Measurements from ENCODE around the gene JAKMIP2.

The JAKMIP2 gene

GRCh38 chr5:147670815-147671214 is 111.7 kb downstream of the JAKMIP2 start:
- no peak overlapping the region for H3K4me2 ChIP-seq (ENCODE audit: low read length)
- peaks cover 11% of the 10 kb centered on the region for H3K4me1 ChIP-seq (ENCODE audit: control insufficient read depth, low read length)
- TF ChIP-seq CTCF (IDR thresholded peaks at IDR 0.05; ENCODE audit: low read depth, low read length, poor library complexity, severe bottlenecking) = no peak
- no peak for TF ChIP-seq EZH2phosphoT487 (IDR thresholded peaks at IDR 0.05; ENCODE audit: borderline replicate concordance, low read length)
- H3F3A ChIP-seq (ENCODE audit: control insufficient read depth, insufficient read depth) = no peaks in the 10 kb centered on the region
- peaks cover 15% of the 10 kb centered on the region for H3K36me3 ChIP-seq (ENCODE audit: control insufficient read depth, low read length)
- no peaks in the 10 kb centered on the region for H4K20me1 ChIP-seq (ENCODE audit: control insufficient read depth, insufficient read depth, low read depth, low read length)
- H3K27me3 ChIP-seq (ENCODE audit: control insufficient read depth, low read length) = no peaks in the 10 kb centered on the region
- no peaks in the 10 kb centered on the region for H3K79me2 ChIP-seq (ENCODE audit: control insufficient read depth, low read length)
- no peak overlapping the region for H3K4me3 ChIP-seq (ENCODE audit: low read length)
- H3K27ac ChIP-seq (ENCODE audit: low read depth, low read length) = no peak overlapping the region
- no peaks in the 10 kb centered on the region for H3K9me2 ChIP-seq (replicated peaks; ENCODE audit: control insufficient read depth, low read length)
- no peaks in the 10 kb centered on the region for H3K9me3 ChIP-seq (ENCODE audit: control insufficient read depth, insufficient read depth, low read length)

GRCh38 chr5:147669169-147669869 is 113.2 kb downstream of the JAKMIP2 start:
- Histone ChIP-seq H3K27ac (ENCODE audit: low read depth, low read length) (no peak overlapping the region), H3K36me3 (ENCODE audit: control insufficient read depth, low read length) (peaks cover 15% of the 10 kb centered on the region)
- TF ChIP-seq EZH2phosphoT487 (IDR thresholded peaks at IDR 0.05; ENCODE audit: borderline replicate concordance, low read length) (no peak), CTCF (IDR thresholded peaks at IDR 0.05; ENCODE audit: low read depth, low read length, poor library complexity, severe bottlenecking) (no peak)

GRCh38 chr5:147668385-147668784 is 114.1 kb downstream of the JAKMIP2 start:
- H3K36me3 ChIP-seq (ENCODE audit: control insufficient read depth, low read length) = peaks cover 15% of the 10 kb centered on the region
- H3K4me2 ChIP-seq (ENCODE audit: low read length) = no peak overlapping the region
- H4K20me1 ChIP-seq (ENCODE audit: control insufficient read depth, insufficient read depth, low read depth, low read length) = no peaks in the 10 kb centered on the region

More at GRCh38 chr5:147669169-147669869, 113.2 kb downstream of the JAKMIP2 start:
- H3K9me2 ChIP-seq (replicated peaks; ENCODE audit: control insufficient read depth, low read length) = no peaks in the 10 kb centered on the region
- H3K4me1 ChIP-seq (ENCODE audit: control insufficient read depth, low read length) = peaks cover 11% of the 10 kb centered on the region
- H3K4me3 ChIP-seq (ENCODE audit: low read length) = no peak overlapping the region
- H3K4me2 ChIP-seq (ENCODE audit: low read length) = no peak overlapping the region
- no peaks in the 10 kb centered on the region for H3K9me3 ChIP-seq (ENCODE audit: control insufficient read depth, insufficient read depth, low read length)
- H3K79me2 ChIP-seq (ENCODE audit: control insufficient read depth, low read length) = no peaks in the 10 kb centered on the region
- H3F3A ChIP-seq (ENCODE audit: control insufficient read depth, insufficient read depth) = no peaks in the 10 kb centered on the region
- H3K27me3 ChIP-seq (ENCODE audit: control insufficient read depth, low read length) = no peaks in the 10 kb centered on the region
- H4K20me1 ChIP-seq (ENCODE audit: control insufficient read depth, insufficient read depth, low read depth, low read length) = no peaks in the 10 kb centered on the region

More at GRCh38 chr5:147668385-147668784, 114.1 kb downstream of the JAKMIP2 start:
- H3K27me3 ChIP-seq (ENCODE audit: control insufficient read depth, low read length) = no peaks in the 10 kb centered on the region
- no peak overlapping the region for H3K4me3 ChIP-seq (ENCODE audit: low read length)
- H3K27ac ChIP-seq (ENCODE audit: low read depth, low read length) = no peak overlapping the region
- H3K9me3 ChIP-seq (ENCODE audit: control insufficient read depth, insufficient read depth, low read length) = no peaks in the 10 kb centered on the region
- no peaks in the 10 kb centered on the region for H3K9me2 ChIP-seq (replicated peaks; ENCODE audit: control insufficient read depth, low read length)
- TF ChIP-seq EZH2phosphoT487 (IDR thresholded peaks at IDR 0.05; ENCODE audit: borderline replicate concordance, low read length) (no peak), CTCF (IDR thresholded peaks at IDR 0.05; ENCODE audit: low read depth, low read length, poor library complexity, severe bottlenecking) (no peak)
- no peaks in the 10 kb centered on the region for H3K79me2 ChIP-seq (ENCODE audit: control insufficient read depth, low read length)
- peaks cover 11% of the 10 kb centered on the region for H3K4me1 ChIP-seq (ENCODE audit: control insufficient read depth, low read length)
- no peaks in the 10 kb centered on the region for H3F3A ChIP-seq (ENCODE audit: control insufficient read depth, insufficient read depth)

Data from DOHH2 (cell line).